HS-27A (cell line): ENCODE data around the gene HMGN4.
"Not testable (repeated sequence)": the region's sequence is repeated elsewhere in the genome, so short reads cannot be mapped to it uniquely, and the experiment has no call there.

Source experiments
- DNase-seq: peaks from one replicate; pipeline ENCODE4 v3.0.0-alpha.2; 2012; ENCODE audit warnings: low read depth, missing footprints

HMGN4 gene

DNA sequence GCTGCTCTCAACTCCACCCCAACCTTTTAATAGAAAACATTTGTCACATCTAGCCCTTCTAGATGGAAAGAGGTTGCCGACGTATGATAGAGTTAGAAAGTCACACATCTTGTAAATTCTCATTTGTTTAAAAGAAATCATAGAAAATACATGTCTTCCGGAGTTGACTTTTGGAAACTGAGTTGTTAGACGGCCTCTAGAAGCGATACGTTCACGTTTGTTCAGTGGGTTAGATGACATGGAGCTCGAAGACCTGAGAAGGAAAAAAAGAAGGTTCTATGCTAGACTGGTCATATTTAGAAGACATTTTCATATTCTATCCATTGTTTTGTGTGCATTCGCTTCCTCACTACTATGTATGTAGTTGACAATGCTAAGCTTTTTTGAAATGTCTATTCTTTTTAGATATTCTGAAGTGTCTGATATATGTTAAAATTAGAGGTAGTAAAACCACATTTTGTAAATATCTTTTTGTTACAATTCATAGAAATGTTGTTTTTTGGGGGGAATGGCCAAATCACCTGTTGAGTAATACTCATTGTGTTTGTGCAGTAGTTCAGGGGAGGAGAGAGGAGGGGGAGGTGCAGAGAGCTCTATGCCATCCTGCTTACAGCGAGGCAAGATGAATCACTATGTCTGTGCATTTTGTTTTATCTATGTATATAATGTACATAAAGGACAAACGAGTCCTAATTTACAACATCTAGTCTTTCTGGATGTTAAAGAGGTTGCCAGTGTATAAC, 15.5 kb upstream of the HMGN4 start:
- not testable (repeated sequence) for DNase-seq

DNA sequence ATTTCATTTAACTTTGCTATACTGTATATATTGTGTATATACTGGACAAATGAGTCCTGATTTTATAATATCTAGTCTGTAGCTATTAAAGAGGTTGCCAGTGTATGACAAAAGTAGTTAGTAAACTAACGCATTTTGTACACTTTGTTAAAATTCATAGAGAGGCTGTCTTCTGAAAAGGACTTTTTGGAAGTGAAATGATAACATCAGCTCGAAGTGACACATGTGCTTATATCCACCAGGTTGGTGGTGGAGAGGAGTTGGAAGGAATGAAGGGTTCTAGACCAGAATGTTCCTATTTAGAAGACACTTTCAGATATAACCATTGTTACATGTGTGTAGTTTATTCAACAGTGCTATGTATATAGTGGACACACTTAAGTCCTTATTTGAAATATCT, 13.9 kb upstream of the HMGN4 start:
- DNase-seq, result not testable (repeated sequence)

DNA sequence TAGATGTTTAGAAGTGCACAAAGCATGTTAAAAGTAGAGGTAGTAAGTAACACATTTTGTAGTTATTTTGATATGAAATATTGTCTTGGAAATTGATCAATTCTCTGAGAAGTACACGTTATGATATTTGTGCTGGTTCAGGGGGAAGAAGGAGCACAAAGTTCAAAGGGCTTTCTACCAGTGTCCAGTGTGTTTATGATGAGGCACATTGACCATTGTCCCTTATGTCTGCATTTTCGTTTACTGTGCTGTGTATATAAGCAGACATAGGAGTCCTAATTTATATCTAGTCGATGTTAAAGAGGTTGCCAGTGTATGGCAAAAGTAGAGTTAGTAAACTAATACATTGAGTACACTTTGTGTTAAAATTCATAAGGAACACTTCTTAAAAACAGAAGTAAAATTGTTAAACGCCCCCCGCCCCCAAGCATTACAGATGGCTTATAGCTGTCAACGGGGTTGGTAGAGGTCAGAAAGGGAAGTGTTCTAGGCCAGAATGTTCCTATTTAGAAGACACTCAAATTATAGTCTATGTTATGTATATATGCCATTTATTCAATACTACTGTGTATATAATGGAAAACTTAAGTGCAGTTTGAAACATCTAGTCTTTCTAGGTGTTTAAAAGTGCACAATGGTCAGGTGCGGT, 13.3 kb upstream of the HMGN4 start:
- no peak for DNase-seq

DNA sequence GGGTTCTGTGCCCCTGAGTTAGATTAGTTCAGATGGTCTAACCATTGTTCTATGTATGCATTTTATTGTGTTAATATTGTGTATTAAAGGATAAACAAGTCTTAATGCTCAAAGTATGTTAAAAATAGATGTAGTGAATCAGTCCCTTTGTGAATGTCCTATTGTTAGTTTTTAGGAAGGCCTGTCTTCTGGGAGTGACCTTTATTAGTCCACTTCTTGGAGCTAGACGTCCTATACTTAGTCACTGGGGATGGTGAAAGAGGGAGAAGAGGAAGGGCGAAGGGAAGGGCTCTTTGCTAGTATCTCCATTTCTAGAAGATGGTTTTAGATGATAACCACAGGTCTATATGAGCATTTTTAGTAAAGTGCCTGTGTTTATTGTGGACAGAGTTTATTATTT, 12.3 kb upstream of the HMGN4 start:
- no peak for DNase-seq

DNA sequence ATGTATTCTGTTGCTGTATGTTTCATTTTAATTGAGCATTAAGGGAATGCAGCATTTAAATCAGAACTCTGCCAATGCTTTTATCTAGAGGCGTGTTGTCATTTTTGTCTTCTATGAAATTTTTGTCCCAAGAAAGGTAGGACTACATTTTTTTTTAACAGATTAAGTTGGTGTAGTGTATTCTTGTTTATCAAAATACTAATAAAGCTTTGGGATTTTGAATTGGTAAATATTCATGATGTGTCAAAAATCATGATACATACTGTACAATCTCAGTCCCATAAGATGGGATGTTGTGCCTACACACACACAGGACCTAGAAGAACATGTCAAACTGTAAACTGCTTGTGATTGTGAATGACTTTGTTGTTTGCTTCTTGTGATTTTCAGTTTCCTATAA, 11.2 kb upstream of the HMGN4 start:
- DNase-seq, result no peak

DNA sequence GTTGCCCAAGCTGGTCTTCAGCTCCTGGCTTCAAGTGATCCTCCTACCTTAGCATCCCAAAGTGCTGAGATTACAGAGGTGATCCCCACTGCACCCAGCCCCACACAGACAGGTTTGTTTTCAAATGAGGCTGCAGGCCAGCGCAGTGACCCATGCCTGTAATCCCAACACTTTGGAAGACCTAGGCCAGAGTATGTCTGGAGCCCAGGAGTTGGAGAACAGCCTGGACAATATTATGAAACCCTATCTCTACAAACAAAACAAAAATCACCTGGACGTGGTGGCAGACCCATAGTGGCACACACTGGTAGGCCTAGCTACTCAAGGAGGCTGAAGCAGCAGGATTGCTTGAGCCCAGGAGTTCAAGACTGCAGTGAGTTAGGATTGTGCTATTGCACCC, 8.0 kb upstream of the HMGN4 start:
- DNase-seq, result no peak

DNA sequence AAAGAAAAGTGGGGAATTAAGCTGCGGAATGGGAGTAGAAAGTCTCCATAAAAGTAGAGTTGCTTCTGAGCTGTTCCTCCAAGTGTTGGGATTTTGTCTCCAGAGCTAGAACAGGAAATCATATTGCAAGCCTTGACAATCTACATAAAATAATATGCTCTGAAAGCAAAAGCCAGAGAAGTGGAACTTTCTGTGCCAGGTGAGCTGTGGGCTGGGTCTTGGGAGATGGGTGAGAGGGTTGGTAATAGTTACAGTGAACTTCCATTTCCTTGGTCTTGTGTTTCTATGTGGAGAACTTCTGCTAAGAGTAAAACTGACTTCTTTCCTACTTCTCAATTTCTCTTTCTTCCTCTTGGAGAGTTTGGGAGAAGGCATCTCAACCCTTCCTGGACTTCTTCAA, 6.3 kb upstream of the HMGN4 start:
- no peak for DNase-seq

DNA sequence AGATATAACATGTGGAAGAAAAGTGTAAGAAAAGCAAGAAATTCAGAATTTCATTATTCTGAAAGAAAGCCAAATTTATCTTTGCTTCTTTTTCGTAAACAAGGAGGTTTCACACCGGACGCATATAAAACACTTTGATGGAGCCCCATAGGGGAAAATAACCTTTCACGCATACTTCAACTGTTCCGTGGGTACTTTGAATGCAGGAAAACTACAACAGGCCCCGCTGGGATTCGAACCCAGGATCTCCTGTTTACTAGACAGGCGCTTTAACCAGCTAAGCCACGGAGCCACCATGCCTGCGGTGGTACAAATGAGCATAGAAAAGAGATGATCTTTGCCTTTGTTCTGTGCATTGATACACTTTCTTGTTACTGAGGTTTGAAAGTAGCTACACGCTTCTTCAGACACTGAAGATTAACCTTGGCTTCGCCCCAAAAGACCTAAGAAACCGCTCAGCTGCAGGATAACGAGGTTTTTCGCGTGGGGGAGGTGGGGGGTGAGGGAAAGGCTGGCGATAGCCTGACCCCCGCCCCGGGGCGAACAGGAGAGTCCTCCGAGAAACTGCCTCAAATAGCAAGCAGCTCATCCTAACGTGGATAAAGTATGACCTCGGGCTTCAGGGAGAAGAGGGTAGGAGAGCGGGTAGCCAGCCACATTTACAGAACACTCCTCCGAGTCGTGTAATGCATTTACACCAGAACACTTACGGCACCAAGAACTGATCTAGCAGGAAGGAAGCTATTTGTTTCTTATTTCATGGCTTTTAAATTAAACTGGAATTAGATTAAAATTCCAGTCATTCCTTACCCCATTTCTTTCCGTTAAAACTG, 5.3 kb upstream of the HMGN4 start:
- peak; percentile 96 for DNase-seq

DNA sequence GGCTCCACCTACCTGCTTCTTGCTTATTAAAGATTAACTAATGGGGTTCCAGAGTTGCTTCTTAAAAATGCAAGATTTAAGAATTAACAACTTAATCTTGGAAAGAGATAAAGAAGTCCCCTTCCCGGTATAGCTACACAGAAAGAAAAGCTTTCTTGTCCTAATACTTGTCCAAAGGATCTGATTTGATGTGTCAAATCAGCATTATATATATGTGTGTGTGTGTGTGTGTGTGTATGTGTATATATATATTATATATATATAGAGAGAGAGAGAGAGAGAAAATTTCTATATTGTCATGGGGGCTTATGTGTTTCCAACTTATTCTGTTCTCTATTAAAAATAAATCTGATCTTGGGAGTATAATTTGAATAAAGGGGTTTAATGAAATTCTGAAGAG, 4.6 kb upstream of the HMGN4 start:
- DNase-seq, result no peak

DNA sequence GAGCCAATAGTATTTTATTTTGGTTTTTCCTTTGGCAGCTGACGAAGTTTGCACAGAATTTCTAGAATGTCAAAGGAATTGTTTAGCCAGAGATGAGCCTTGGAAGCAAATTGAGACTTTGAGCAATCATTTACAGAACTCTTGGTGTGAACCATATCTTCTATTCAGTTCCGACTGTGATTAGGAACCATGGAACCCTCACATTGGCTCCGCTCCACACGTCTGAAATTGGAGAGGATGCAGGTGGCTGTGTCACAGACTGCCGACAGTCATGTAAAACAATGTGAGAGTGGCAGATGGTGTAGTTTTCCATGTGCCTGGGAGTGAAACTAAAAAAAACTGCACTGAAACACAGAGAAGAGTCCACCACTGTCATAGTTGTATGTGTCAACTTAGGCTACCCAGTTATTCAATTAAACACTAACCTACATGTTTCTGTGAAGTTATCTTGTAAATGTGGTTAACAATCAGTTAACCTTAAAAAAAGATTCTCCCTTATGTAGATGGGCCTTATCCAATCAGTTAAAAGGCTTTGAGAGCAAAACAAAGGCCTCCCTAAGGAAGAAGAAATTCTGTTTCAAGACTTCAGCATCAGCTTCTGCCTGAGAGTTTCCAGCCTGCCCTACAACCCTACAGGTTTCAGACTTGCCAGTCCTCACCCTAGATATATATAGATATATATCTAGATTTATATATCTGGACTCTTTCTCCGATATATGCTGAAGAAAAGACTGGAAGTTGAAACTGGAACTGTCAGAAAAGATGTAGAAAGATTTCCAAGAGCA, 3.3 kb upstream of the HMGN4 start:
- DNase-seq, result no peak

DNA sequence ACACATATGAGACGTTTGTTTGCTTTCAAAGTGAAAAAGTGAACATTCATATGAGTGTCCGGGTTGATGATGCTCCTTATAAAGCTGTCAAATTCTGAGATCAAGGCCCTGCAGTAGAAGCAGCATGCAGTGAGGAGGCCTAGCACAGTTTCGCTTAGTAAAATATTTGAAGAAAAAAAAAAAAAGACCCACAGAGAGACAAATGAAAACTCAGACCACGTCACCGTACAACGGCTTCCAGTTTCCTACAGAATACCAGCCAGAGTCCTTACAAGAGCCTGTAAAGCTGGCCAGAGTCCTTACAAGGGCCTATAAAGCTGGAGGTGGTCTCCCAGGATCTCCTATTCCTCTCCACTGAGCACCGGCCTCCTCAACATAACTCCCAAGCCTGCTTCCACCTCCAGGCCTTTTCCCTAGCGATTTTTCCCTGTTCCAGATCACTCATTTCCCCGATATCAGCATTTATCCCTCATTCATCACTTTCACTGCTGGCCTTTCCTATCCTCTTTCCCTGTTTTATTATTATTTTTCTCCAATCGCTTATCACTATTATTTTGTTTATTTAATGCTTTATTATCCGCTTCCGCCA, 1.5 kb upstream of the HMGN4 start:
- peak; percentile 56 for DNase-seq

DNA sequence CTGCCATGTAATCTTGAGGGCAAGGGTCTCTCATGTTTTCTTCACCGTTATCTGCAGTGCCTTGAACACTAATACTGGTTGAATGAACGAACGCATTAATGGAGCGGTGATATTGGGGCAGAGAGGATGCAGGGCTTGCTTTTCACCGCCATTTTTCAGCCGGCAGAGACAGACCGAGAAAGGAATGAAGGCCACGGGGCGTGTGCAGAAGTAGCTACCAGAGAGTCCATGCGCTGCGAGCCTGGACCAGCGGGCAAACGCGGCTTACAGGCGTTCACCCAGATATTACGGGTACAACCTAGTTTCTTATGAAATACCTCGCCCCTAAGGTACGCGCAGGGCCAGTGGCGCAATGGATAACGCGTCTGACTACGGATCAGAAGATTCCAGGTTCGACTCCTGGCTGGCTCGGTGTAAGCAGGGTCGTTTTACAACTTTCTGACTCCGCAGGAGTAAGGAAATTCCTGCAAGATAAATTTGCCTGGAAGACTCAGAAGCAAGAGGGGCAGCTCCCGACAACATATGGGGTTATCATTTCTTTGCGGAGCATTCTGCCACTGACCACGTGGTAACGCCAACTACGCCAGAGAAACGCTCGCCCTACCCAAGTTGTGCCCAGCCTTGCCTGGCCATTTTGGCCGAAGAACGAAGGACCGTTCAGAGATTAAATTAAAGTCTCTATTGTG, 863 bp upstream of the HMGN4 start:
- peak; percentile 85 for DNase-seq

DNA sequence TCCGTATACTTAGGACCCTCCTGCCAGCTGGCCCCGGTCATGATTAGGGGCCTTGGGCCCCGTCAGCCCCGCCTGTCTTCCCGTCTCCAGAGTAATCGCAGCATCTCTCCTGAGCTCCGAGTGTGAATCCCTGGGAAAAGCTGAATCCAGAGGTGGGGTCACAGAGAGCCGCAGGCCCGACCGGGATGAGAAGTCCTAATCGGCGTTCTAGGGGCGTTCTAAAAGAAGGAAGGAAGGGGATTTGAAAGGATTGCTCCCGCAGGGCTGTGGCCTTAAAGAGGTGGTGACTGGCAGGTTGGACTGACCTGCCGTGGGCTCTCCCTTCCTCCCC, 371 bp downstream of the HMGN4 start:
- peak; percentile 17 for DNase-seq

DNA sequence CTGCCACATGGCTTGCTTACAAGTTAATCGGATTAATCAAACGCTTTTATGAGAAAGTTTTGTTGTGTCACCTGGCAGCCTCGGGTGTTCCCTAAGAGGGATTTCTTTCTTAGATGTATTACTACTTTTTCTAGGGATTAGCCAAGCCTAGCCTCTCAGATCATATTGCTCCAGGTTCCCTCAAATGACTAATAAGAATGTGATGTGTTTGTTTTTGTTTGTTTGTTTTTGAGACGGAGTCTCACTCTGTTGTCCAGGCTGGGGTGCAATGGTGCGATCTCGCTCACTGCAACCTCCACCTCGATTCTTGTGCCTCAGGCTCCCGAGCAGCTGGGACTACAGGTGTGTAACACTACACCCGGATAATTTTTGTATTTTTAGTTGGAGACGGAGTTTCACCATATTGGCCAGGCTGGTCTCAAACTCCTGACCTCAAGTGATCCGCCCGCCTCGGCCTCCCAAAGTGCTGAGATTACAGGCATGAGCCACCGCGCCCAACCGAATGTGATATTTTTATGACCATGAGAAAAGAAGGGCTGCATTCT, 977 bp downstream of the HMGN4 start:
- no peak for DNase-seq

DNA sequence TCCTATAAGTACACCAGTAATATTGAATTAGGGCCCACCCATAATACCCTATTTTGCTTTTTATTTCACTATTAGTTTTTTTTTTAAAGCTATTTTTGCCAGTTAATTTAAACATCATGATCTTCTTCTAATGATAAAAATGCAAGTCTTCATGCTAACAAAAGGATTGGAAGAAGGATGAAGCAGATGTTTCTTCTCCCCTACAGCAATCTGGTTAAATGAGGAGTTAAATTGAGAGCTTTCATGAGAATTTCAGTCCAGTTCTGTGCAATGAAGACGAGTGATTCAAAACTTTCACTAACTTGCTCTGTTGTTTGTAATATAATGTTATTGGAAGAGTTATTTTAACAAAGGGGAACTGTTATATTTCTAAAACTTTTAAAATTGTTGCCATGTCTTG, 3.4 kb downstream of the HMGN4 start:
- no peak for DNase-seq

DNA sequence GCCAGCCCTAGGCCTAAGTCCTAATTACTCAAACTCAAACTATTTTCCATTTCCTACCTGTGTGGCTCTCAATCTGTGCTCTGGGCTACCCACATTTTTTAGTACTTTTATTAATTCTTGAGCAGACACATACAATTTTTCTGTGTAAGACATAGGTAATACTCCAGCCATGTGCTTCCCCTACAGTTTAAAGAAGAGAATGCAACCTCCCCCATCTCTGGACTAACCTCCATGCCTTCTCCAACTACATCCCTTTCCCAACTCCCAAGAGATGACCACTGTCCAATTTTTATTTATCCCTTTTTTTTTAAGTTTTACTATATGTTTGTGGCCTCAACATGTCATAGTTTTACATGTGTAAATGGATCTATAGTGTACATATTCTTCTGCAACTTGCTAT, 5.8 kb downstream of the HMGN4 start:
- DNase-seq, result no peak

DNA sequence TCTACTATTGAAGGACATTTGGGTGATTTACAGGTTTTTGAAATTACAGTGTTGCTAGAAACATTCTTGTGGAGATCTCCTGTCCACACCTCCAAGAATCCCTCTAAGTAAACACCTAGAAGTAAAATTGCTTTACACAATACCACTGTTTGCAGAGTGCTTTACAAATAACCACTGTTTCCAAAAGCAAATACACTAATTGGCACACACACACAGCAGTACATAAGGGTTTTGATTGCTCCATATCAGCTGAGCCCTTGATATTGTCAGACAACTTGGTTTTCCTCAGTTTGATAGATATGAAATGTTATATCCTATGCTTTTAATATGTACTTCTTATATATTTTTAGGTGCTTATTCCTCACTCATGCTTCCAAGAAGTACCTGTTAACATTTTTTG, 6.3 kb downstream of the HMGN4 start:
- DNase-seq, result no peak

DNA sequence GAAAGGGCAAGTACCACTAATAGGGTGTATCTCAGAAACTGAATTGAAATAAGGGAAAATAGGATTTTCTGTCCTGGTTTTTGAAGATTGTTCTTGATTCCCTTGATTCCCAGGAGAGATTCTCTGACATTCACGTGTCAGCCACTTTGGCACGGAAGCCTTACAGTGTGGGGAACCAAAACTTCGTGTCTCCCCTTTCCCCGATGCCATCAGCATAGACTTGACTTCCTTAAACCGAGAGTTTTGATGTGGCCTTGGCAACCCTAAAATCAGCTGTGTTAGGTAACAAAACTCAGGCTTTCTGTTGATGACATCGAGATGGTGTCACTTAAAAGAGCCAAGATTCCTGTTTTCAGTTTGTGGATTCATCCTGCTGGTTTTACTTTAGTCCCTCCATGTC, 7.5 kb downstream of the HMGN4 start:
- no peak for DNase-seq

DNA sequence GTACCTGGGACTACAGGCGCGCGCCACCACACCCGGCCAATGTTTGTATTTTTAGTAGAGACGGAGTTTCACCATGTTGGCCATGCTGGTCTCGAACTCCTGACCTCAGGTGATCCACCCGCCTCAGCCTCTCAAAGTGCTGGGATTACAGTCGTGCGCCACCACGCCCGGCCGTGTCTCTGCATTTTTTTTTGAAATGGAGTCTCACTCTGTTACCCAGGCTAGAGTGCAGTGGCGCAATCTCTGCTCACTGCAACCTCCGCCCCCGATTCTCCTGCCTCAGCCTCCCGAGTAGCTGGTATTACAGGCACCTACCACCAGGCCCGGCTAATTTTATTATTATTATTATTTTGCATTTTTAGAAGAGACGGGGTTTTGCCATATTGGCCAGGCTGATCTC, 9.2 kb downstream of the HMGN4 start:
- not testable (repeated sequence) for DNase-seq

DNA sequence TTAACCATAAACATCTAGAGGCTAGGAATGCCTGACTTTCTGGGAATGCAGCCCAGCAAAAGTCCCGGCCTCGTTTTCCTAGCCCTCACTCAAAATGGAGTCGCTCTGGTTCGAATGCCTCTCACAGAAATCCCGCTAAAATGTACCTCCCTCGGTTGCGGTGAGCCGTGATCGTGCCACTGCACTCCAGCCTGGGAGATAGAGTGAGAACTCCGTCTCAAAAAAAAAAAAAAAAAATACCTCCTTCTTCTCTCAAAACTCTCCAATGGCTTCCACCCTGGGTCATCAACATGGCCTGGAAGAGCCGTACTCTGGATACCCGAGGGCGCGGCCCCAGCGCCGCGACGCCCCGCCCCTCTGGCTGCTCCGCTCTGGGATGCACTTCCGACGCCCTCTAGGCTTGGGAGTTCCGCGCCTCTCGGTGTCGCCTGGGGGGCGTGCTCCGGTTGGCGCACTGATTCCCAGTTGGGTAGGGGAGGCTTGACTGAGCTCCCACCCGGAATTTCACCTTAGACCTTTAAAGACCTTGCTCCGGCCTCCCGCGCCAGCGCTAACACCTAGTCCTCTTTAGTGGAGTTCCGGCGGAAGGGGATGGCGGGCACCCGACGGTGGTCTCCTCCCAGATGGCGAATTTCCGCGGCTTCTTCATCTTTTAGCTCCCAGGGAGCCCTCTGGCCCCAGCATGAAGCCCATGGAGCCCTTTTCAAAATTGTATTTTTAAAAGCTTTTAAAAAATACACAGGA, 12.3 kb downstream of the HMGN4 start:
- DNase-seq, result no peak
